ENCODE measurements around the gene CMTM6. TPM values are rescaled to one million over a fixed set of nuclear protein-coding genes. Genes with fewer than 3 reads are reported as not detected.

Gene CMTM6
- total and polyA plus RNA-seq, 2 of the 8 experiments (the other 6 are each of a cell fraction or from before 2014, with no cell fraction given): 24.0 to 51.5 TPM

DNA sequence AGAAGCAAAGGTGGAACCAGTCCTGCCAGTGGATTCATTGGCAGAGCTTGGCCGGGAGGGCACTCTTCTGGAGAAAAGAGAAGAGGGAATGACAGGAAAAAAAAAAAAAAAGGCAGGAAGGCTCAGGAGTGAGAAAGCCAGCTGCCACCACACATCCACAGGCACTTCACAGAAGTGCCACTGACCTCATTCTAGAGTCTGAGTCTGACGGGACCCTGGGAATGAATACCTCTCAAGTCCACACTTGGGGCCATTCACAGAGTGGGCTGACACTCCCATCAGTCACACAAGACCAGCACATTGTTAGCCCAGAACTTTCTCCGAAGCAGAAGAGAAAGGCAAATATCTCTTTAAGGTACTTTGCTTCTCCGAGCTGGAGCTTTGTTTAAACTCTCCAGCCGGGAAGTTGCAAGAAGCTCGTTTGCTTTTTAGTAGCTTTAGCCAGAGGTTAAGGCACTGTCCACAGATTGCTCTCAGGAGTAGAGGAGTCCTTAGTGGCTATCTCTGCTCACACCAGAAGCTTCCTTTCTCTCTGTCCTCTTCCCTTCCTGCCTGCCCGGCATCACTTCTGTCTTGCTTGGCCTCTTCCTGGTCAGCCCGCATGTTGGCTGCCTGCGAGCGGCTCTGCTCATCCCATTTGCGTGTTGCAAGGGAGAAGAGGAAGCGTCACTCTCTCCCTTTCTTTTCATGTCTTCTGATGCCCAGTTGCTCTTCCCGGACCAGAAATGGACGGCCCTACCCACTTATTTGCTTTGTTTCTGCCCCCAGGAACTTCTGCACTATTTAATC, 53.8 kb downstream of the CMTM6 start (continued):
- no peak for TF ChIP-seq FOSL1 (IDR thresholded peaks at IDR 0.05; ENCODE audit: insufficient read depth, low read depth, low read length)

All from H1 (cell line).